ENCODE results near the gene NUAK2.

The NUAK2 gene

DNA sequence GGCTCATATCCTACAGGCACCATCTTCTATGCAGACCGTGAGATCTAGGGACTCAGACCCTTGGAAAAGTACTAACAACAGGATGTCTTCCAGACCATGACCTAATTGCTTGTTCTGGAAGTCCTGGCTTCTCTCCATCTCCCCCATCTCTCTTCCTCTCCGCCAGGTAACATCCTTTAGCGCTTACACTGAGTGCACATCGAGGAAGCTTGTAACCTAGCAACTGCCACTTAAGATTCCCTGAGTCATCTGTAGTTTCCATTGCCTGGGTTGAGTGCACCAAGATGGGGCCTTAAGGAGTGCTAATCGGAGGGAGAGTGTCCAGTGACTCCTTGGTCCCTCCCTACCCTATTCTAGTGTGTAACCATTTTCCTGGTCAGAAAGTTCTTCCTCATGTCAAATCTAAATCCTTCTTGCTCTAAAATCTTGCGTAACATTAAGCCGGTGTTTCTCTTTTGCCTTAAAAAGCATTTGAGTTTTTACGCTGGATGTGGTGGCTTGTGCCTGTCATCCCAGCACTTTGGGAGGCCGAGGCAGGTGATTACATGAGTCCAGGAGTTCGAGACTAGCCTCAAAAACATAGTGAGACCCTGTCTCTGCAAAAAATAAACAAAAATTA is 25.5 kb upstream of the NUAK2 start:
- DNase-seq = no peak

DNA sequence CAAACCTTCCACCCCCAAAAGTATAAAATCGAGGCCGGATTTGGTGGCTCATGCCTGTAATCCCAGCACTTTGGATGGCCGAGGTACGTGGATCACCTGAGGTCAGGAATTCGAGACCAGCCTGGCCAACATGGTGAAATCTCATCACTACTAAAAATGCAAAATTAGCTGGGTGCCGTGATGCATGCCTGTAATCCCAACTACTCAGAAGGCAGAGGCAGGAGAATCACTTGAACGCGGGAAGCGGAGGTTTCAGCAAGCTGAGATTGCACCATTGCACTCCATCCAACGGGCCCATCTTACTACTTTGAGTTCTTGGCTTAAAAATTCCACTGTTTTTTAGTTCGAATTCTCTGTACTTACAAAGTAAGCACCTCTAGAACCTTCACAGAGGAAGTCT is 24.2 kb upstream of the NUAK2 start:
- DNase-seq = no peak

DNA sequence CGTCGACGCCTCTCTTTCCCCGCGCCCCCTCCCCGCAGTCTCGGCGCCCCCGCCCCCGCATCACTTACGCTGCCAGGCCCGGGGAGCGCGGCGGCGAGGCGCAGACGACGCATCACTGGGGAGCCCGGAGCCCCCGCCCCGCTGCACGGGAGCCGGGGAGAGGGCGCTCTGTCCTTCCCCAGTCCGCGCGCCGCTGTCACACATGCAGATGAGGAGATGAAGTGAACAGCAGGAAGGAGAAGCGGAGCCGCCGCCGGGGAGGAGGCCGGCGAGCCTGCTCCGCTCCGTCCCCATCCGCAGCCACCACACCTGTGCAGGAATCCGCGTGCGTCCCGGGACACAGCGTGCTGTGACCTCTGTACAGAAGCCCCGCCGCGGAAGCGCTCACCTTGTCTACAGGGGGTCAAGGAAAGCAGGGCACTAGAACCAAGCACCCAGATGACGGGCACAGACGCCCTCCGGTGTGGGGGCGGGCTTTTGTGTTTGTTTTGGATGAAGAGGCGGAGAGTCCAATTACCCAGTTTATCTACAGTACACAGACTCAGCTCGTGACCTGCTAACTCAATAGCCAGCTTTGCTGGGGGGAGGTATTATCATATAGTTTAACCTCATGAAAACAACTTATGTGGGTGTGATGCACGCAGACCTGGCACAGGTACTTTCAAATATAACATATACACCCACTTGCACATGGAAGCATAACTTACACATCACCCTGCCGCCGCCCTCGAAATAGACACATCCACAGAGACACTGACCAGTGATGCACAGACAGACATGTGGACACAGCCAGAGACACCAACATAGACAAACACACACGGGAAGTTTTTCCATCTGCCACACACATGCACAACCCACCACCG is 22.8 kb upstream of the NUAK2 start:
- DNase-seq = peak in 1 of 2 donors; percentile 4

GRCh38 chr1:205343431-205344065 is 22.0 kb upstream of the NUAK2 start:
- DNase-seq = no peak

- DNase-seq = no peak
These were observed 21.4 kb upstream of the NUAK2 start for GRCh38 chr1:205342986-205343385.

GRCh38 chr1:205340676-205341075 is 19.1 kb upstream of the NUAK2 start:
- no peak for DNase-seq

DNA sequence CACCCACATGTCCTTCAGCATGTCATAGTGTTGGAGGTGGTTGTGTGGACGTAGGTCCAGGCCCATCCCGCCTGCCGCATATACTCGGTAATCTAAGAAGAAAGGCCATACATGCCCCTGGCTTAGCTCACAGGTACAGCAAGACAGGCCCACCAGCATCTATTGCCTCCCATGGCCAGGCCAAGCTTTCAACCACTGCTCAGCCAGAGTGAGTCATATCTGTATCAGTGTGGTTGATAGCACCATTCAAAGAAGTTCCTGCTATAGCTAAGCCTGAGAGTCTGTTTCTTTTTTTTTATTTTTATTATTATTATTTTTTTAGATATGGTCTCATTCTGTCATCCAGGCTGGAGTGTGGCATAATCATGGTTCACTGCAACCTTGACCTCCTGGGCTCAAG is 18.2 kb upstream of the NUAK2 start:
- DNase-seq = no peak

DNA sequence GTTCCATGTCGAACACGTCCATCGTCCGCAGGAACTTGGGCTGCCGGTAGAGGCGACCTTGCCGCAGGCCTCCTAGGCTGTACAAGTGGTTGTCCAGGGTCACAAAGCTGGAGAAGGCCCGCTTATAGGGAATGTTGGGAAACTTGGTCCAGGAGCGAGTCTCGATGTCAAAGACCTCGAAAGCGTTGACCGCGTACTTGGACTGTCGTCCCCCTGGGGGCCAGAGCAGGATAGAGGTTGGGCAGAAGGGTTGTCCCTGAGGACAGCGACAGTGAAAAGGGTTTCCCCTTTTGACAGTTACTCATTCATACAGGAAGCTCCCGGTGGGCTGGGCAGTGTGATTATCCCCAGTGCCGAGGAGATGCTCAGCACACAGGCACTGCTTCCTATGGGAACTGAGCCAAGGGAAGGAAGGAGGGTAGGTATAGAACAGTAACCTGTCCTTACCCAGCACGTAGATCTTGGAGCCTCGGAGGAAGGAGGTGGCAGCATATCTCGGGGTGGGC is 17.7 kb upstream of the NUAK2 start:
- no peak for DNase-seq

DNA sequence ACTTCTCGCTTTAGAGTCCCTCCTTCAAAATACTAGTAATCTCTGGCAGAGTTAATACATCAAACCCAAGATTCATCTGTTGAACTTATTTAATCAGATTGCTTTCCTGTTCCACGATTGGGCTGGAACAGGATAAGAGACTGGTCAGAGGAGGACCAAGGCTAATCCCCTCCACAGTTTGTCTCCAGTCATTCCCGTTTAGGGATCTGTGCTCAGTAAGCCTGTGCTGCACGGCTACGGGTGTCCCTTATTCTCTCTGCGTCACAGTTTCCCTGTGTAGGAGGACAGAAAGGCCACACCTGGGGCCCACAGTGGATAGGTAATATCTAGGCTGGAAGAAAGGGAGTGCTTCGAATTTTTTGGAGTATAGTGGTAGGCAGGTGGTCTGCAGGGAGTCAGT is 16.5 kb upstream of the NUAK2 start:
- no peak for DNase-seq

GRCh38 chr1:205337481-205337880 is 15.9 kb upstream of the NUAK2 start:
- DNase-seq = no peak

GRCh38 chr1:205335692-205336091 is 14.1 kb upstream of the NUAK2 start:
- peak; percentile 80 to 82 for DNase-seq

- DNase-seq = no peak
These were observed 10.7 kb upstream of the NUAK2 start for GRCh38 chr1:205332015-205332791.

- no peak for DNase-seq
These were observed 8.6 kb upstream of the NUAK2 start for GRCh38 chr1:205330150-205330549.

DNA sequence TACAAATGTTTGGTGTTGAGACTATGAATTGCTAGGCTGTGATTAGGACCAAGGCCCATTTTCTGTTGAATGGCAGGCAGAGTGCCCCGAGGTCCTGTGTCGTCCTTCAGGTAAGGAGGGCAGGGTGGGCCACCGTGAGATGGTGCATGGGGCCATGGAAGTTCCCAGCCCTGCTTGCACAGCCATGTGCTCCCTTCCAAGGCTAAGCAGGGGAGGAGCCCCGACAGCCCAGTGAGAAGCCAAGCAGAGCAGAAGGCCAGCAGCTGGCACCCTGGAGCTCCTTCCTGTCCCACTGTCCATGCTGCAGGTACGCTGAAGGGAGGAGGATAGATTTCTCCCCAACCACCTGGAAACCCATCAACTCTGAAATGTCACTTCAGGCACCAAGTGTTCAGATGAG is 8.2 kb upstream of the NUAK2 start:
- no peak for DNase-seq

- DNase-seq = no peak
These were observed 6.9 kb upstream of the NUAK2 start for GRCh38 chr1:205328476-205328875.

- DNase-seq = no peak
These were observed 5.4 kb upstream of the NUAK2 start for GRCh38 chr1:205326812-205327466.

DNA sequence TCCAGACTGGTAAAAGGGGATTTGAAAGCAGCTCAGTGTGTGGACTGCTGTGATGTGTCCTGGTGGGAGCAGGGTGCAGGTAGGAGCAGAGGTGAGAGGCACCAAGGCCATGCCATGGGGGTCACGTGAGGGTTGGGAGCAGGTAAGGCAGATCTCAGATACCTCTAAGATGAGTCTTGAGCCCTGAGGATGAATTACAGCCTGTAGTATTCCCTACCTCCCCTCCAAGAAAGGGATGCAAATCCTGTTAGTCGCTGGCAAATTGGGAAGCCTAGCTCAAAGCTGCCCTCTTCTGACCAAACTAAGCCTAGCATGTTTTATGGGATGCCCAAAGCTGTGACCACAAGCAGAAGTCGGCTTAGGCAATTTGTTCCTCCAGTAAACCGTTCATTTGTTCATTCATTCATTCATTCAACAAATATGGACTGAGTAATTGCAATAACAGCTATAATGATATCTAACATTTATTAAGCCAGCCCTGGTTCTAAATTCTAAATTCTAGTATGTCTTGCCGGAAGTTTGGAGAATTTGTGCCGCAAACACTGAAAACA is 3.9 kb upstream of the NUAK2 start:
- peak; percentile 69 to 73 for DNase-seq

GRCh38 chr1:205324781-205325180 is 3.2 kb upstream of the NUAK2 start:
- no peak for DNase-seq

- no peak for DNase-seq
These were observed 2.2 kb upstream of the NUAK2 start for GRCh38 chr1:205323794-205324193.

GRCh38 chr1:205321959-205322283 is 376 bp upstream of the NUAK2 start:
- no peak for DNase-seq

DNA sequence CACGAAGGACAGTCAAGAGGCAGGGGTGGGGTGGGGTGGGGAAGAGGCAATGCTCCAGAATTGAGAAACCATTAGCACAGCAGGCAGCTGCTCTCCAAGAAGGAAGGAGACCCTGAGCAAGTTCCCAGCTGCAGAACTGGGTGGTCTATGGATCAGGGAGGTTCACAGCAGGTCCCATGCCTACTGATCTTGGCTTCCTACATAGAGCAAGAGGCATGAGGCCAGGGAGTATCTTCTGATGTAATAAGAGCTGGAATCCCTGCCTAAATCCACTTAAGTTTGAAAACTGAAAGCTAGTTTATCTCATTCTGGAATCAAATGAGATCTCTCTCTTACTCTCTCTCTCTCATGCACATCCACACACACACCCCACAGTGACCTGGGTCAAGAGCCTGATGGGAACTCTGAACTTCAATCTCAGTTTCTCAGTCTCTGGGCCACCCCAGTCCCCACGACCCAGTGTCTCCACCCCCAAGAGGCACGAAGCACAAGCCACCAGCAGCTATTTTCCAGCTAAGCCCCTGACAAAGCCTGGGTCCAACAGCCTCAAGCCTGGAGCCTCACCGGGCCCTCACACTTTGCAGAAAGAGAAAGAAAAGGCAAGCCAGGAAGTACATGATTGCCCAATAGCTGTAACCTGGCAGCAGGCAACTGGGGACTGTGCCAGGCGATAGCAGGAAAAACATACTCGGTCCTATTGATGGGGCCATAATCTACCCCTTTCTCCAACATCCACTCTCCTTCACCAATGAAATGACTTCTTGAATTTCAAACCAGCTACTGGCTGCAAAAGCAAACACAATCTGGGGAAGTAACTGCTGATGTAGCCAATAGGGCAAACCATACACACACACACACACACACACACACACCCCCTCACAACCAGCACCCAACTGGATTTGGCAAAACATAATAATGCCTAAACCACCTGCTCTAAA is 2.2 kb downstream of the NUAK2 start:
- DNase-seq = peak in 1 of 2 donors; percentile 2

Measured in hippocampal formation (tissue), 2 donors.